H9 (cell line): ENCODE data around the gene HBG2. TPM values are rescaled to one million over a fixed set of nuclear protein-coding genes. Genes with fewer than 3 reads are reported as not detected.

Experiments used
- DNase-seq: peaks from one replicate; pipeline ENCODE4 v3.0.0-alpha.2; 2017
- H2AFZ ChIP-seq: one replicate; pipeline ENCODE4 v1.6.1; 2013; ENCODE audit warnings: mild to moderate bottlenecking, low read length, control low read depth, moderate library complexity
- H2AK5ac ChIP-seq: 2 replicates; pipeline ENCODE4 v1.6.1; 2013; ENCODE audit warnings: low read length, control low read depth, mixed read lengths; ENCODE audit not compliant: insufficient read length
- H2BK120ac ChIP-seq: one replicate; pipeline ENCODE4 v1.6.1; 2013; ENCODE audit warnings: low read depth, mild to moderate bottlenecking, low read length, control low read depth, inconsistent platforms; ENCODE audit not compliant: poor library complexity, severe bottlenecking
- H2BK12ac ChIP-seq: 2 replicates; pipeline ENCODE4 v1.6.1; 2013; ENCODE audit warnings: low read length, control low read depth, mixed read lengths, low read depth; ENCODE audit not compliant: insufficient read length
- H2BK15ac ChIP-seq: 2 replicates; pipeline ENCODE4 v1.6.1; 2013; ENCODE audit warnings: low read depth, low read length, control low read depth
- H2BK20ac ChIP-seq: one replicate; pipeline ENCODE4 v1.6.1; 2013; ENCODE audit warnings: low read depth, mild to moderate bottlenecking, low read length, control low read depth, inconsistent platforms; ENCODE audit not compliant: poor library complexity, severe bottlenecking
- H2BK5ac ChIP-seq: 2 replicates; pipeline ENCODE4 v1.6.1; 2013; ENCODE audit warnings: low read length, control low read depth, mixed read lengths; ENCODE audit not compliant: insufficient read length
- H3K14ac ChIP-seq: 2 replicates; pipeline ENCODE4 v1.6.1; 2013; ENCODE audit warnings: low read length, control low read depth; ENCODE audit not compliant: insufficient read depth
- H3K18ac ChIP-seq: 2 replicates; pipeline ENCODE4 v1.6.1; 2013; ENCODE audit warnings: low read depth, mild to moderate bottlenecking, mixed read lengths, low read length, control low read depth; ENCODE audit not compliant: insufficient read length
- H3K23ac ChIP-seq: 2 replicates; pipeline ENCODE4 v1.6.1; 2013; ENCODE audit warnings: low read length, control low read depth, mixed read lengths, low read depth; ENCODE audit not compliant: insufficient read length
- H3K23me2 ChIP-seq: 2 replicates; pipeline ENCODE4 v1.6.1; 2013; ENCODE audit warnings: low read depth, mild to moderate bottlenecking, mixed read lengths, low read length, control low read depth; ENCODE audit not compliant: insufficient read length, poor library complexity, severe bottlenecking
- H3K27ac ChIP-seq: 2 replicates; pipeline ENCODE4 v1.5.1; 2013; ENCODE audit warnings: low read length, control low read depth, mixed read lengths, low read depth; ENCODE audit not compliant: insufficient read length
- H3K27me3 ChIP-seq: 2 replicates; pipeline ENCODE4 v1.6.1; 2013; ENCODE audit warnings: low read length, control low read depth, inconsistent platforms; ENCODE audit not compliant: insufficient read depth
- H3K4ac ChIP-seq: 2 replicates; pipeline ENCODE4 v1.6.1; 2013; ENCODE audit warnings: low read depth, mild to moderate bottlenecking, control low read depth, inconsistent platforms, low read length, moderate library complexity
- H3K4me1 ChIP-seq: 2 replicates; pipeline ENCODE4 v1.6.1; 2013; ENCODE audit warnings: low read length, control low read depth, inconsistent platforms; ENCODE audit not compliant: insufficient read depth
- H3K4me2 ChIP-seq: 2 replicates; pipeline ENCODE4 v1.6.1; 2013; ENCODE audit warnings: low read length, control low read depth, mixed read lengths; ENCODE audit not compliant: insufficient read length, insufficient read depth
- H3K56ac ChIP-seq: 2 replicates; pipeline ENCODE4 v1.6.1; 2013; ENCODE audit warnings: low read depth, mild to moderate bottlenecking, mixed read lengths, low read length, control low read depth; ENCODE audit not compliant: insufficient read length
- H3K79me1 ChIP-seq: 2 replicates; pipeline ENCODE4 v1.6.1; 2013; ENCODE audit warnings: low read depth, mild to moderate bottlenecking, moderate library complexity, low read length, control low read depth, inconsistent platforms; ENCODE audit not compliant: insufficient read depth, poor library complexity, severe bottlenecking
- H3K79me2 ChIP-seq: 2 replicates; pipeline ENCODE4 v1.6.1; 2013; ENCODE audit warnings: low read length, control low read depth, inconsistent platforms; ENCODE audit not compliant: insufficient read depth
- H3K9ac ChIP-seq: 2 replicates; pipeline ENCODE4 v1.6.1; 2013; ENCODE audit warnings: low read length, control low read depth, mixed read lengths; ENCODE audit not compliant: insufficient read length; ENCODE audit errors: extremely low read depth
- H3K9me3 ChIP-seq: one replicate; pipeline ENCODE4 v1.6.1; 2013; ENCODE audit warnings: low read depth, low read length, inconsistent platforms; ENCODE audit not compliant: control insufficient read depth
- H3T11ph ChIP-seq: one replicate; pipeline ENCODE4 v1.6.1; 2013; ENCODE audit warnings: mild to moderate bottlenecking, low read length, control low read depth, inconsistent platforms
- H4K20me1 ChIP-seq: one replicate; pipeline ENCODE4 v1.6.1; 2013; ENCODE audit not compliant: control insufficient read depth, insufficient read length, insufficient read depth
- H4K5ac ChIP-seq: 2 replicates; pipeline ENCODE4 v1.6.1; 2013; ENCODE audit warnings: low read depth, mild to moderate bottlenecking, mixed read lengths, low read length, control low read depth; ENCODE audit not compliant: insufficient read length
- H4K8ac ChIP-seq: replicated peaks from 2 replicates; pipeline ENCODE4 v1.6.1; 2013; ENCODE audit warnings: low read length, control low read depth, mixed read lengths, low read depth; ENCODE audit not compliant: insufficient read length
- H4K91ac ChIP-seq: 2 replicates; pipeline ENCODE4 v1.6.1; 2013; ENCODE audit warnings: low read depth, mild to moderate bottlenecking, moderate library complexity, mixed read lengths, low read length, control low read depth; ENCODE audit not compliant: insufficient read length
- H3K27ac Mint-ChIP-seq, 3 experiments: 2 replicates in 2 of 3; 3 replicates in 1 of 3; pipeline ENCODE4 v1.8.0; 2020 to 2021; ENCODE audit warnings: mixed read lengths in 3 of 3, mild to moderate bottlenecking in 1 of 3, moderate library complexity in 1 of 3
- H3K27me3 Mint-ChIP-seq: 2 replicates; pipeline ENCODE4 v1.8.0; 2021; ENCODE audit warnings: low read depth, mild to moderate bottlenecking, moderate library complexity, mixed read lengths
- H3K36me3 Mint-ChIP-seq, 3 experiments: 2 replicates in 2 of 3; 3 replicates in 1 of 3; pipeline ENCODE4 v1.8.0; 2020 to 2021; ENCODE audit warnings: low read depth in 3 of 3, mixed read lengths in 3 of 3; ENCODE audit not compliant: insufficient read depth in 1 of 3
- H3K4me1 Mint-ChIP-seq, 2 experiments: 2 replicates each; pipeline ENCODE4 v1.8.0; 2020; ENCODE audit warnings: mixed read lengths in 2 of 2
- H3K4me3 Mint-ChIP-seq, 2 experiments: 2 replicates in 1 of 2; 3 replicates in 1 of 2; pipeline ENCODE4 v1.8.0; 2020 to 2021; ENCODE audit warnings: mild to moderate bottlenecking in 2 of 2, mixed read lengths in 2 of 2, moderate library complexity in 1 of 2
- H3K9me3 Mint-ChIP-seq, 2 experiments: 2 replicates in 1 of 2; 3 replicates in 1 of 2; pipeline ENCODE4 v1.8.0; 2020; ENCODE audit warnings: mild to moderate bottlenecking in 2 of 2, mixed read lengths in 2 of 2, moderate library complexity in 1 of 2
- CTCF ChIP-seq: fragments of 200-600 bp; sonication (generic); conservative IDR thresholded peaks from 3 replicates; pipeline ENCODE4 v1.8.0; 2021; ENCODE audit warnings: antibody characterized with exemption, mild to moderate bottlenecking
- WGBS: extraction: QIAGEN DNeasy Blood & Tissue Kit; methylation state at CpG from one replicate; pipeline ENCODE4 v1.1.7; 2013; ENCODE audit warnings: missing lambda C conversion rate, low lambda C conversion rate, mixed read lengths; ENCODE audit not compliant: insufficient read length; ENCODE audit errors: extremely low coverage; 5-methylcytosine and 5-hydroxymethylcytosine counted together
- total RNA-seq: library from RNA; stranded (reverse); gene quantifications from 2 replicates; pipeline ENCODE4 v1.2.1, GENCODE V29; 2021

HBG2 gene
- total RNA-seq, 1 experiment from 2014 or later = not detected

- Histone ChIP-seq H2AFZ (no peak overlapping the region), H3T11ph (no peak overlapping the region), H2BK15ac (no peak overlapping the region), H3K14ac (no peak overlapping the region), H2BK5ac (no peak overlapping the region), H3K27me3 (no peaks in the 10 kb centered on the region), H3K18ac (no peak overlapping the region), H3K23me2 (no peaks in the 10 kb centered on the region), H4K20me1 (no peaks in the 10 kb centered on the region), H3K4ac (no peak overlapping the region), H4K8ac (no peak overlapping the region), H2AK5ac (no peak overlapping the region), H3K56ac (no peak overlapping the region), H2BK12ac (no peak overlapping the region), H3K4me1 (no peaks in the 10 kb centered on the region), H2BK120ac (no peak overlapping the region), H3K27ac (no peak overlapping the region), H3K4me2 (no peak overlapping the region), H4K91ac (no peak overlapping the region), H3K9me3 (no peaks in the 10 kb centered on the region), H3K79me2 (no peaks in the 10 kb centered on the region), H4K5ac (no peak overlapping the region), H3K79me1 (no peaks in the 10 kb centered on the region), H3K9ac (no peak overlapping the region), H2BK20ac (no peak overlapping the region), H3K23ac (no peak overlapping the region)
- Mint-ChIP-seq H3K36me3 (no peaks in the 10 kb centered on the region; a peak in 1 of 7 replicates), H3K27me3 (no peaks in the 10 kb centered on the region; the same call in 1 of the 2 replicates), H3K4me1 (peaks cover 6 to 8% of the 10 kb centered on the region in 2 experiments), H3K27ac (no peak overlapping the region), H3K9me3 (no peaks in the 10 kb centered on the region), H3K4me3 (no peak overlapping the region)
- no peak for TF ChIP-seq CTCF
- WGBS = no CpG with 5 or more reads among the region's 4 CpGs
- DNase-seq = no peak
These were observed 25.0 kb upstream of the HBG2 start for GRCh38 chr11:5279471-5280090.
